ENCODE data around the gene ESPN.
A peak's percentile ranks its signal among the peaks of the same experiment; 100 is the strongest.

ESPN gene

GRCh38 chr1:6414881-6415626 lies 9.5 kb upstream of the ESPN start:
- no peak for DNase-seq (ENCODE audit: low read depth in 1 of 2, low spot score in 1 of 2)
- in situ Hi-C loops (cut with HindIII; ENCODE audit: low pct_unique_long_range_greater_than_20kb, low sequenced_read_pairs) = no loop called here
- no peak for TF ChIP-seq JUND (IDR thresholded peaks at IDR 0.05; ENCODE audit: low read depth)

GRCh38 chr1:6416295-6416656 lies 8.3 kb upstream of the ESPN start:
- TF ChIP-seq JUND (IDR thresholded peaks at IDR 0.05; ENCODE audit: low read depth) = no peak
- in situ Hi-C loops (cut with HindIII; ENCODE audit: low pct_unique_long_range_greater_than_20kb, low sequenced_read_pairs) = no loop called here
- DNase-seq (ENCODE audit: low read depth in 1 of 2, low spot score in 1 of 2) = no peak

GRCh38 chr1:6416906-6417305 lies 7.7 kb upstream of the ESPN start:
- DNase-seq (ENCODE audit: low read depth in 1 of 2, low spot score in 1 of 2) = no peak
- in situ Hi-C loops (cut with HindIII; ENCODE audit: low pct_unique_long_range_greater_than_20kb, low sequenced_read_pairs) = no loop called here
- no peak for TF ChIP-seq JUND (IDR thresholded peaks at IDR 0.05; ENCODE audit: low read depth)

GRCh38 chr1:6417961-6418667 lies 6.5 kb upstream of the ESPN start:
- DNase-seq (ENCODE audit: low read depth in 1 of 2, low spot score in 1 of 2) = no peak
- in situ Hi-C loops (cut with HindIII; ENCODE audit: low pct_unique_long_range_greater_than_20kb, low sequenced_read_pairs) = no loop called here
- no peak for TF ChIP-seq JUND (IDR thresholded peaks at IDR 0.05; ENCODE audit: low read depth)

- no peak for DNase-seq (ENCODE audit: low read depth in 1 of 2, low spot score in 1 of 2)
- in situ Hi-C loops (cut with HindIII; ENCODE audit: low pct_unique_long_range_greater_than_20kb, low sequenced_read_pairs) = no loop called here
- TF ChIP-seq JUND (IDR thresholded peaks at IDR 0.05; ENCODE audit: low read depth) = no peak
Measured at GRCh38 chr1:6418668-6419396, 5.7 kb upstream of the ESPN start.

- in situ Hi-C loops (cut with HindIII; ENCODE audit: low pct_unique_long_range_greater_than_20kb, low sequenced_read_pairs) = no loop called here
- TF ChIP-seq JUND (IDR thresholded peaks at IDR 0.05; ENCODE audit: low read depth) = no peak
- DNase-seq (ENCODE audit: low read depth in 1 of 2, low spot score in 1 of 2) = no peak
Measured at GRCh38 chr1:6419397-6419803, 5.2 kb upstream of the ESPN start.

- no peak for TF ChIP-seq JUND (IDR thresholded peaks at IDR 0.05; ENCODE audit: low read depth)
- in situ Hi-C loops (cut with HindIII; ENCODE audit: low pct_unique_long_range_greater_than_20kb, low sequenced_read_pairs) = no loop called here
- DNase-seq (ENCODE audit: low read depth in 1 of 2, low spot score in 1 of 2) = peak; percentile 65 to 85
Measured at GRCh38 chr1:6419804-6420453, 4.6 kb upstream of the ESPN start, which contains the start of gene HES2. Gene HES2, minus strand, starts transcription at chr1:6419919. Its CDS starts 99 bp downstream, at chr1:6419820.

- DNase-seq (ENCODE audit: low read depth in 1 of 2, low spot score in 1 of 2) = no peak
- in situ Hi-C loops (cut with HindIII; ENCODE audit: low pct_unique_long_range_greater_than_20kb, low sequenced_read_pairs) = no loop called here
- TF ChIP-seq JUND (IDR thresholded peaks at IDR 0.05; ENCODE audit: low read depth) = no peak
Measured at GRCh38 chr1:6420454-6421042, 4.0 kb upstream of the ESPN start.

GRCh38 chr1:6421266-6421665 lies 3.3 kb upstream of the ESPN start:
- TF ChIP-seq JUND (IDR thresholded peaks at IDR 0.05; ENCODE audit: low read depth) = no peak
- no peak for DNase-seq (ENCODE audit: low read depth in 1 of 2, low spot score in 1 of 2)
- in situ Hi-C loops (cut with HindIII; ENCODE audit: low pct_unique_long_range_greater_than_20kb, low sequenced_read_pairs) = no loop called here

- no peak for TF ChIP-seq JUND (IDR thresholded peaks at IDR 0.05; ENCODE audit: low read depth)
- in situ Hi-C loops (cut with HindIII; ENCODE audit: low pct_unique_long_range_greater_than_20kb, low sequenced_read_pairs) = no loop called here
- peak; percentile 80 to 82 for DNase-seq (ENCODE audit: low read depth in 1 of 2, low spot score in 1 of 2)
Measured at GRCh38 chr1:6423321-6423999, 1.1 kb upstream of the ESPN start.

GRCh38 chr1:6424000-6424565 lies 493 bp upstream of the ESPN start:
- DNase-seq (ENCODE audit: low read depth in 1 of 2, low spot score in 1 of 2) = no peak
- no peak for TF ChIP-seq JUND (IDR thresholded peaks at IDR 0.05; ENCODE audit: low read depth)
- in situ Hi-C loops (cut with HindIII; ENCODE audit: low pct_unique_long_range_greater_than_20kb, low sequenced_read_pairs) = no loop called here
